ENCODE data around the gene CDK14. TPM values are rescaled to one million over a fixed set of nuclear protein-coding genes. Genes with fewer than 3 reads are reported as not detected.

CDK14 gene
- polyA plus RNA-seq, 1 donor: 9.7 TPM

GRCh38 chr7:90715067-90715466, 118.9 kb downstream of the CDK14 start:
- whole genome bisulfite sequencing (ENCODE audit: insufficient coverage, low lambda C conversion rate): no CpG with 5 or more reads among the region's 2 CpGs
- Histone ChIP-seq H3K27ac (ENCODE audit: low read length) (no peak overlapping the region), H3K9me3 (ENCODE audit: control insufficient read depth, low read depth, low read length) (no peaks in the 10 kb centered on the region), H3K4me1 (ENCODE audit: control insufficient read depth, insufficient read depth, low read length) (peaks cover 34% of the 10 kb centered on the region), H3K27me3 (ENCODE audit: control insufficient read depth, insufficient read depth, low read length) (no peaks in the 10 kb centered on the region), H3K36me3 (ENCODE audit: control insufficient read depth, insufficient read depth, low read length) (no peaks in the 10 kb centered on the region), H3K4me3 (ENCODE audit: low read length) (no peak overlapping the region)
- DNase-seq: no peak

GRCh38 chr7:90717296-90718060, 121.4 kb downstream of the CDK14 start:
- H3K27ac ChIP-seq (ENCODE audit: low read length): peak overlapping the region; percentile 27
- H3K9me3 ChIP-seq (ENCODE audit: control insufficient read depth, low read depth, low read length): no peaks in the 10 kb centered on the region
- H3K4me1 ChIP-seq (ENCODE audit: control insufficient read depth, insufficient read depth, low read length): peaks cover 45% of the 10 kb centered on the region
- WGBS (ENCODE audit: insufficient coverage, low lambda C conversion rate): 29% methylated on average over 1 of the region's 5 CpGs
- H3K36me3 ChIP-seq (ENCODE audit: control insufficient read depth, insufficient read depth, low read length): no peaks in the 10 kb centered on the region
- DNase-seq: peak in 1 of 2 donors; percentile 42
- no peak overlapping the region for H3K4me3 ChIP-seq (ENCODE audit: low read length)
- no peaks in the 10 kb centered on the region for H3K27me3 ChIP-seq (ENCODE audit: control insufficient read depth, insufficient read depth, low read length)

DNA sequence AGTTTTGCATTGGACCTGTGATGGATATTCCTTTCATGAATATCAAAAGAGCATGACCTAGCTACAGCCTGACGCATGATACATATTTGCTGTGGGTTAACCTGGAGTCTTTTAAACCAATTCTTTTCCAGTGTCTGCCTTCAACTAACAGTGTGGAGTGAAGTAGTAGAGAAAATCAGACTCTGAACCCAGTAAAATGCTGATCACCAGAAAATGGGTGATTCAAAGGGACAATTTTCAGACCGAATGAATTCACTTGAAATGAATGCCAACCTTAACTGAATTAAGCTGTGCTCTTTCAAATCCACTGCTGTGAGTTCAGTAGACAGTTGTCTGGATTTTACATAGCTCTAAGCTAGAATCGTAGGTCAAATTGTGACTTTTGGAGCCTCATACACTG, 123.0 kb downstream of the CDK14 start:
- no peaks in the 10 kb centered on the region for H3K27me3 ChIP-seq (ENCODE audit: control insufficient read depth, insufficient read depth, low read length)
- no peak overlapping the region for H3K4me3 ChIP-seq (ENCODE audit: low read length)
- no peaks in the 10 kb centered on the region for H3K9me3 ChIP-seq (ENCODE audit: control insufficient read depth, low read depth, low read length)
- peak overlapping the region; percentile 82 for H3K27ac ChIP-seq (ENCODE audit: low read length)
- peaks cover 45% of the 10 kb centered on the region for H3K4me1 ChIP-seq (ENCODE audit: control insufficient read depth, insufficient read depth, low read length)
- peak in 1 of 2 donors; percentile 69 for DNase-seq
- no peaks in the 10 kb centered on the region for H3K36me3 ChIP-seq (ENCODE audit: control insufficient read depth, insufficient read depth, low read length)
- no CpG with 5 or more reads among the region's 3 CpGs for WGBS (ENCODE audit: insufficient coverage, low lambda C conversion rate)

GRCh38 chr7:90720984-90721760, 125.1 kb downstream of the CDK14 start:
- Histone ChIP-seq H3K36me3 (ENCODE audit: control insufficient read depth, insufficient read depth, low read length) (no peaks in the 10 kb centered on the region), H3K4me1 (ENCODE audit: control insufficient read depth, insufficient read depth, low read length) (peaks cover 45% of the 10 kb centered on the region), H3K9me3 (ENCODE audit: control insufficient read depth, low read depth, low read length) (no peaks in the 10 kb centered on the region), H3K27me3 (ENCODE audit: control insufficient read depth, insufficient read depth, low read length) (no peaks in the 10 kb centered on the region), H3K27ac (ENCODE audit: low read length) (peak overlapping the region; percentile 82), H3K4me3 (ENCODE audit: low read length) (no peak overlapping the region)
- 6% methylated on average over 3 of the region's 4 CpGs for WGBS (ENCODE audit: insufficient coverage, low lambda C conversion rate)
- peak; percentile 89 to 95 for DNase-seq

GRCh38 chr7:90721869-90722431, 125.8 kb downstream of the CDK14 start:
- H3K9me3 ChIP-seq (ENCODE audit: control insufficient read depth, low read depth, low read length): no peaks in the 10 kb centered on the region
- H3K4me1 ChIP-seq (ENCODE audit: control insufficient read depth, insufficient read depth, low read length): peaks cover 47% of the 10 kb centered on the region
- no peak for DNase-seq
- no peaks in the 10 kb centered on the region for H3K27me3 ChIP-seq (ENCODE audit: control insufficient read depth, insufficient read depth, low read length)
- H3K4me3 ChIP-seq (ENCODE audit: low read length): no peak overlapping the region
- no CpG with 5 or more reads among the region's 7 CpGs for WGBS (ENCODE audit: insufficient coverage, low lambda C conversion rate)
- H3K36me3 ChIP-seq (ENCODE audit: control insufficient read depth, insufficient read depth, low read length): no peaks in the 10 kb centered on the region
- peak overlapping the region; percentile 82 for H3K27ac ChIP-seq (ENCODE audit: low read length)

- WGBS (ENCODE audit: insufficient coverage, low lambda C conversion rate): 100% methylated on average over 1 of the region's 2 CpGs
- Histone ChIP-seq H3K27me3 (ENCODE audit: control insufficient read depth, insufficient read depth, low read length) (no peaks in the 10 kb centered on the region), H3K4me3 (ENCODE audit: low read length) (no peak overlapping the region), H3K36me3 (ENCODE audit: control insufficient read depth, insufficient read depth, low read length) (no peaks in the 10 kb centered on the region), H3K27ac (ENCODE audit: low read length) (no peak overlapping the region), H3K4me1 (ENCODE audit: control insufficient read depth, insufficient read depth, low read length) (peaks cover 44% of the 10 kb centered on the region), H3K9me3 (ENCODE audit: control insufficient read depth, low read depth, low read length) (no peaks in the 10 kb centered on the region)
- no peak for DNase-seq
Observed at GRCh38 chr7:90723233-90723632, 127.1 kb downstream of the CDK14 start.

- Histone ChIP-seq H3K4me1 (ENCODE audit: control insufficient read depth, insufficient read depth, low read length) (peaks cover 39% of the 10 kb centered on the region), H3K27me3 (ENCODE audit: control insufficient read depth, insufficient read depth, low read length) (no peaks in the 10 kb centered on the region), H3K4me3 (ENCODE audit: low read length) (no peak overlapping the region), H3K36me3 (ENCODE audit: control insufficient read depth, insufficient read depth, low read length) (no peaks in the 10 kb centered on the region), H3K27ac (ENCODE audit: low read length) (no peak overlapping the region), H3K9me3 (ENCODE audit: control insufficient read depth, low read depth, low read length) (no peaks in the 10 kb centered on the region)
- no peak for DNase-seq
Observed at GRCh38 chr7:90723866-90724265, 127.7 kb downstream of the CDK14 start.

GRCh38 chr7:90726120-90726519, 130.0 kb downstream of the CDK14 start:
- Histone ChIP-seq H3K4me3 (ENCODE audit: low read length) (no peak overlapping the region), H3K27ac (ENCODE audit: low read length) (peak overlapping the region; percentile 61), H3K27me3 (ENCODE audit: control insufficient read depth, insufficient read depth, low read length) (no peaks in the 10 kb centered on the region), H3K9me3 (ENCODE audit: control insufficient read depth, low read depth, low read length) (no peaks in the 10 kb centered on the region), H3K36me3 (ENCODE audit: control insufficient read depth, insufficient read depth, low read length) (no peaks in the 10 kb centered on the region), H3K4me1 (ENCODE audit: control insufficient read depth, insufficient read depth, low read length) (peaks cover 26% of the 10 kb centered on the region)
- peak in 1 of 2 donors; percentile 39 for DNase-seq
- 71% methylated on average over 1 of the region's 2 CpGs for whole genome bisulfite sequencing (ENCODE audit: insufficient coverage, low lambda C conversion rate)

DNA sequence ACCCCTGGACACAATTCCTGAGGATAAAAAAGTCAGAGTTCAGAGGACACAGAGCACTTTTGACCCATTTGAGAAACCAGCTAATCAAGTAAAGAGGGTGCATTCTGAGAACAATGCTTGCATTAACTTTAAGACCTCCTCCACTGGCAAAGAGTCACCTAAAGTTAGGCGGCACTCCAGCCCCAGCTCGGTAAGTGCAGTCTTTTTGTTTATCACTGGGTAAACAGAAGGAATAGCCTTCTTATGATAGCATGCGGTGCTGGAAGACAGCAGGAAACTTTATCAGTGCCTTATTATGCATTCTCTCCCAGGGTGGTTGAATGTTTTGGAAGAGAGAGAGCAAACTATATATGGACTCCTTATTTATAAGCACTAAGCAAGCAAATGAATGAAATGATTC, 130.5 kb downstream of the CDK14 start:
- Histone ChIP-seq H3K27me3 (ENCODE audit: control insufficient read depth, insufficient read depth, low read length) (no peaks in the 10 kb centered on the region), H3K36me3 (ENCODE audit: control insufficient read depth, insufficient read depth, low read length) (no peaks in the 10 kb centered on the region), H3K9me3 (ENCODE audit: control insufficient read depth, low read depth, low read length) (no peaks in the 10 kb centered on the region), H3K27ac (ENCODE audit: low read length) (peak overlapping the region; percentile 61), H3K4me1 (ENCODE audit: control insufficient read depth, insufficient read depth, low read length) (peaks cover 21% of the 10 kb centered on the region), H3K4me3 (ENCODE audit: low read length) (no peak overlapping the region)
- WGBS (ENCODE audit: insufficient coverage, low lambda C conversion rate): no CpG with 5 or more reads among the region's 3 CpGs
- peak in 1 of 2 donors; percentile 63 for DNase-seq

- Histone ChIP-seq H3K27ac (ENCODE audit: low read length) (peak overlapping the region; percentile 61), H3K27me3 (ENCODE audit: control insufficient read depth, insufficient read depth, low read length) (no peaks in the 10 kb centered on the region), H3K4me3 (ENCODE audit: low read length) (no peak overlapping the region), H3K4me1 (ENCODE audit: control insufficient read depth, insufficient read depth, low read length) (peaks cover 15% of the 10 kb centered on the region), H3K9me3 (ENCODE audit: control insufficient read depth, low read depth, low read length) (no peaks in the 10 kb centered on the region), H3K36me3 (ENCODE audit: control insufficient read depth, insufficient read depth, low read length) (no peaks in the 10 kb centered on the region)
- DNase-seq: no peak
Observed at GRCh38 chr7:90727412-90727811, 131.3 kb downstream of the CDK14 start.

Data from large intestine (tissue), 3 donors.